HK-2 (cell line): Measurements from ENCODE around the gene TM4SF20.
"Not testable (repeated sequence)": the region's sequence is repeated elsewhere in the genome, so short reads cannot be mapped to it uniquely, and the experiment has no call there.

Experiments used
- DNase-seq: peaks from one replicate; pipeline ENCODE4 v3.0.0-alpha.2; 2018; ENCODE audit not compliant: unreplicated experiment

TM4SF20 gene

DNA sequence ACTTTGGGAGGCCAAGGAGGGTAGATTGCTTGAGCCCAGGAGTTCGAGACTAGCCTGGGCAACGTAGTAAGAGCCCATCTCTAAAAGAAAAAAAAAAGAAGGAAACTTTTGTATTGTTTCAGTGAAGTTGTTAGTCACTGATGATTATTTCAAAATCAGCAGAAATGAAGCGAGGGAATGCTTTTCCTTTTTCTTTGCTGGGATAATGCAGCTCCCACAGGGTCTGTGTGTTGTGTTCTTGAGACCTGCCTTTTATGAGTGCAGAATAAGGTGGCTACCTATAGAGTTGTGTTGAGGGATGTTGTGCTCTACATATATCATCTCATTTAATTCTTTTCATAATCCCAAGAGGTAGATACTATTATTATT, 11.7 kb downstream of the TM4SF20 start:
- DNase-seq = no peak

DNA sequence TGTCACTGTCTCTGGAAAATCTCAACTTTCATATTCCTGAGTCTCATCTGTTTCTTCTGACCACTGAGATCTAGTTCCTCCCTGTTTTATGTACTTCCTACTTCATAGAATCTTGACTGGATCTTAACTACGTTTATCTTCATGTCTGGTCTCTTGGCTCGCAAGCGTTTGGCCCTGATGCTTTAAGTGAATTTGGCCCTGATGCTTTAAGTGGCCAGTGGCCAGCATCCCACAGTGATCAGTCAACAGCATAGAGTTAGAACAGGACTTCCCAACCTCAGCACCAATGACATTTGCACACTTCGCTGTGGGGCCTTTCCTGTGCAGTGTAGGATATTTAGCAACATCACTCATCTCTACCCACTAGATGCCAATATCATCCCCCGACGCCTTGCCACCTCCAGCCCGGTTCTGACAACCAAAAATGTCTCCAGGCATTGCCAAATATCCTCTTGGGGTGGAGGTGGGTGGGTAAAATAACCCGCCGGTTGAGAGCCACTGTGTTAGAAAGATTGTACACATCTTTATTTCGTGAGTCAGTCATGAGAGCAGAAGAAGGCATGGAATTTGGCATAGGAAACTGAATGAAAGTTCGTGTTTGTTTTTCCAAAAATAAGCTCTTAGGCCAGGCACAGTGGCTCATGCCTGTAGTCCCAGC, 12.2 kb downstream of the TM4SF20 start:
- DNase-seq = no peak

DNA sequence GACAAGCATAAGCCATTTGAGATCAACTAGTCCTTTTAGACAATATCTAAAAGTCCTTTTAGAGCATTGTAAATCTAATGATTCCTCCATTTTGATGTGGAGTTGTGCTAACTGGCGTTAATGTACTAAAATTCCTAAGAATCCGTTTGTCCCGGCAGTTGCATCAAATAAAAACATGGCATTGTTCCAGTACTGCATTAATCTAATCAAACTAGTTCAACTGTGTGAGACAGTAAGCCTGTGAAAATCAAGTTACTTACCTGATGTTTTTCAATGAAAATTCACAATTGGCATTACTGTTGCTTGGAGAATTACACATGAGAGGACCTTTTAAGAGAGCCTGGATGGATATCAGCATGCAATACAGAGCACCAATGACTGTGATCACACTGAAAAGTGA, 13.3 kb downstream of the TM4SF20 start:
- DNase-seq = no peak

DNA sequence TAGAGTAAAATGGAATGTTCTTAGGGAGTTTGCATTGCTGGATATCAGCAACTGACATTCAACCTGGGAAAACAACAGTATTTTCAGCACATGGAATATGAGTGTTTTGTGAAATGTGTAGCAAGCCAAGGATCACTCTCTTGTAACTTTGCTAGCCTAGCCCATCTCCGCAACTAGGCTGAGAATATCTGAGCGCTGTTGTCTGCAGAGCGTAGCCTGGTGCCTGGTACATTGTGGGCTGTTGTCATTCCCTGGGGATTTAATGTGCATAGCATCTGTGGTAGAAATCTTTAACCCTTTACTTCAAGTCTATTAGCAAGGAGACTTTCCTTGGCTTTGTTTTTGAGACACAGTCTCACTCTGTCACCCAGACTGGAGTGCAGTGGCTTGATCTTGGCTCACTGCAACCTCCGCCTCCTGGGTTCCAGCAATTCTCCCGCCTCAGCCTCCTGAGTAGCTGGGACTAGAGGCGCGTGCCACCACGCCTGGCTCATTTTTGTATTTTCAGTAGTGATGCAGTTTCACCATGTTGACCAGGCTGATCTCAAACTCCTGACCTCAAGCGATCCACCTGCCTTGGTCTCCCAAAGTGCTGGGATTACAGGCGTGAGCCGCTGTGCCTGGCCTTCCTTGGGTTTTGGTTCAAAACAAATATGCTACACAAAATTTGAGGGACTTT, 14.4 kb downstream of the TM4SF20 start:
- not testable (repeated sequence) for DNase-seq

DNA sequence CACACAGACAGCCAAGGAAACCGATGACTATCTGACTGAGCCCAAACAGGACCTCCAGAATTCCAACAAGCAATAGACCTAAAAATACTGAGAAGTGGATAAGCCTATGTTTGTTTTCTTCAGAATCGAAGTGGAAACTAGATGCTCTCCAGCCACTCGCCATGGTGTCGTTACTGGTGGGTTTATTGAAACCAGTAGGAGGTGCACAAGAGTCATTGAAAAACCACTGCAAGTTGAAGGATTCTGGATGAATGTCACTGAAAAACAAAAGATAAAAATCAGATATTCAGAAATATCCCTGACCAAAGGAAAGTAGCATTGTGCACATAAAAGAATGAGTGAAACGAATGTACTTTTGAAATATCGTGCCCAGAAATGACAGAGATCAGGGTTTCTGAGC, 15.3 kb downstream of the TM4SF20 start:
- no peak for DNase-seq

DNA sequence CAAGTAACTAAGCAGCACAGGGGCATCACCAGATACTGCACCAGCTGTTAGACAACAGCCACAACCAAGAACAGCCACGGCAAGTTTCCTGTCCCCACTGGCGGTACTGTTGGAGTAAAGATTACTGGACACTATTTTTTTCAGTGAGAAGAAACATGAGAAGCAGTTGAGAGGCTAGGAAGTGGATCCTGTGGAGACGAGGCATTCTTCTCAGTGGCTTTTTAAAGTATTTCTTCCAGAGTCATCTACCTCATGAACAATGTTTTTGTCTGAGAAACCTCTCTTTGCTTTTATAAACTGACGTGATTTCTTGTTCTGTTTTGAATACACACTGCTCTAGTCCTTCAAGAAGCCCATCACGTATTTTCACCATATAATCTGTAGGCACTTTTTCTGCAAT, 18.8 kb downstream of the TM4SF20 start:
- no peak for DNase-seq

DNA sequence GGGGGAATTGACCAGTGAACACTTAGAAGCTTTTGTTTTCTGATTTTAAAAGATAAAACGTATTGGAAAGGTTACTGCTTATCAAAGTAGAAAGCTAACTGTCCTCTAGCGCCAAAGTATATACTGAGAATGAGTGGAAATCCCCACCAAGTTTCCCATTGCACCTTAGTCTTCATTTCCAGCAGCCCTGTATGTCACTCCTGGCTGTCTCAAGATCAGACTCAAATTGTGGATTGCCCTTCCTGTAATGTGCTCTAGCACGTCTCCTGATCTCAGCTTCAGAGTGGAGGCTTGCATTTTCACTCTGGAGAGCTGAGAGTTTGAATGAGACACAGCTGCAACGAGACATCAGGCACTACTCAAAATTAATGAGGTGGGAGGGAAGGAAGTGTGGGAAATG, 27.5 kb downstream of the TM4SF20 start:
- DNase-seq = no peak

DNA sequence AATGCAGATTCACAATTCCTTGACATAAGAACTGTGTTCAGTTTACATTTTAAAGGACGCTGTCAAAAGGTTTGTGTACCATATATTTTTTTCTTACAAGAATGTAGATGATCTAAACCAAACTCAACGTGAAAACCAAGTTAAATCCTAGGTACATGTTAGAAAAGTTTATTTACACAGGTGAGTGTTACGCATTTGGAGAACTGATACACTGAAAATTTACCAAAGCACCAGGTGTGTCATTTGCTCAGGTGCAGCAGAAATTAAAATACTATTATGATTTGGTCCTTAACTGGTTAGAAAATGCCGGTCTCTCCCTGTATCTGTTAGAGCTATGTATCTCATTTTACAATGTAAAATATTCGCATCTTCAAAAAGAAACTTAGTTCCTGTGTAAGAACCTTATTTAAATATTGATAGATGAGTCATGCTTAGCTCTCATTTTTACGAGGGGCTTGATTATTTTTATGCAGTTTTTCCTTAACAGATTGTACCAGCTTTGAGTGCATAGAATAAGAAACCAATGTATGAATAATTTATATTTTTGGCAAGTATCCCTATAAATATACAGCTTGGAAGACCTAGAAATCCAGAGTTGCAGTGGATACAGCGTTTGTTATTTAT, 29.0 kb downstream of the TM4SF20 start:
- DNase-seq = no peak

DNA sequence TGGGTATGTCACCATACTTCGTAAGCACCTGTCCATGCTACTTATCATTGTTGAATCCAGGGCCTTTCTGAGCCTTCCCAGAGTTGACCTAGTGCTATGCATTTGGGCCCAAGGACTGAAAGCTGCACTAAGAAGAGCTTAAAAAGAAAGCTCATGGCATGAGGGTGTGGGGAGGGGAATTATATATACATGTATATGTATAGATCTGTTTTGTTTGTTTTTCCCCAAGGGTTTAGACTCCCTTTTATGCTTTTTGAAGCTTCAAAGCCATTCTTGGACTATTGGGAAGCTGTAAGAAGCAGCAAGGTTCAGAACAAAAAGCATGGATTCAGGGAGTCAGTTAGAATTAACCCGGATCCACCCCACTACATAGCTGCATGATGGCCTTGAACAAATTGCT, 30.8 kb downstream of the TM4SF20 start:
- DNase-seq = no peak

DNA sequence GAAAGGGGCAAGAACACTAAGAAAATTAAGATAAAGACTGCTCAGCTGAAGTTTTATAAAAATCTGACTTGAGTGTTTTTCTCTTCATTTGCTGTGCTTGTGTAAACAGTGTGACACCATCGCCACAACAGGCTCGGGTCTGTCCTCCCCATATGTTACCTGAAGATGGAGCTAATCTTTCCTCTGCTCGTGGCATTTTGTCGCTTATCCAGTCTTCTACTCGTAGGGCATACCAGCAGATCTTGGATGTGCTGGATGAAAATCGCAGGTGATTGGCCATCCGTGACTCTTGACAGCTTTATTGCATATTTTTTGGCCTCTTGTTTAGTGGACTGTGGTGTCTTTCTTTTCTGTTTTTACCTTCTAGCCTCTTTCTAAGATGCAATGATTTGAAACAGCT, 32.0 kb downstream of the TM4SF20 start:
- no peak for DNase-seq

DNA sequence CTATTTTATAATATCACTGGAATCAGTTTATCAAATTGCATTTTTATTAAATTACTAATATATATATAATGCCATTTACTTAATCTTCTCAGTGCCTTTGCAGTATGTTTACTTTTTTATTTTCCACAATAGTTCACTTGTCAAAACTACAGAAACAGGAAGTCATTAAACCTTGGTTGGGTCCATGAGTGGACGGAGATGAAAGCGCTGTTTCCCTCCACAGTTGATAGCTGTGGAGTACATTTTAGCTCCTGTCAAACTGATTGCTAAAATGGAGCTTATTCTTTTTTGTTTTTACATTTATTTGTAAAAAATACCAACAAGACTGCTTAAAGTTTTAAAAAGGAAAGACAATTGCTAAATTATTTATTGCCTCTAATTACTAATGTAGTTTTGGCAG, 34.9 kb downstream of the TM4SF20 start:
- DNase-seq = no peak

DNA sequence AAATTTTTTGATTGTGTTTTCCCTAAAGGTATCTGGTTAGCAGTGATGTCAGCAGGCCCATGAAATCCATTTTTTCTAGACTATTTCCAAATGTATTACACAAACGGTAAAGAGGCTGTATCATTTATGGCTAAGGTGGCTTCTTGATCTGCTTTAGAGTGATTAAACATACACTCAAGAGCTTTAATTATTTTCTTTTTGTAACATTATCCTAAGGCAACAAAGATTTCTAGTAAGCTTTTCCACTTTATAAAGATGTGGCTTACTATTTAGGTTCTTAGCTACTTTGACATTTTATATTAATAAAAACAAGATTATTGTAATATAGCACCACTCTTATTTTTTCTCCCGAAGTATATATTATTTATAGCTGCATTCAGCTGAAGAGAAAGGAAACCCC, 37.6 kb downstream of the TM4SF20 start:
- no peak for DNase-seq

DNA sequence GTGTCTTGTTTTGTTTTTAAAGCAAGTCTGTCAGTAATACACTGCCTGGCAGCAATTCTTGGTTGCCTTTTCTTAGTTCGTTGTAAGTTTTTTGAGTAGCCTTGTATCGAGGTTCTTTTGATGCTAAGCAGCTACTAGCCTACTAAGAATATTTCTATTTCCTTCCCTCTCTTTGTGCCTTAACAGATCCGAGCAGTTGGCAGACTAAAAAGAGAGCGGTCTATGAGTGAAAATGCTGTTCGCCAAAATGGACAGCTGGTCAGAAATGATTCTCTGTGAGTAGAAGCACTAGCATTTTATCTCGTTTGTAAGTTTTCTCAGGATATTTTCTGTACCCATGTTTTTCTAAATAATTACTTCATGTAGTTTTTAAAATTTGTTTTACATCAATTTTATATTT, 39.0 kb downstream of the TM4SF20 start:
- DNase-seq = no peak

DNA sequence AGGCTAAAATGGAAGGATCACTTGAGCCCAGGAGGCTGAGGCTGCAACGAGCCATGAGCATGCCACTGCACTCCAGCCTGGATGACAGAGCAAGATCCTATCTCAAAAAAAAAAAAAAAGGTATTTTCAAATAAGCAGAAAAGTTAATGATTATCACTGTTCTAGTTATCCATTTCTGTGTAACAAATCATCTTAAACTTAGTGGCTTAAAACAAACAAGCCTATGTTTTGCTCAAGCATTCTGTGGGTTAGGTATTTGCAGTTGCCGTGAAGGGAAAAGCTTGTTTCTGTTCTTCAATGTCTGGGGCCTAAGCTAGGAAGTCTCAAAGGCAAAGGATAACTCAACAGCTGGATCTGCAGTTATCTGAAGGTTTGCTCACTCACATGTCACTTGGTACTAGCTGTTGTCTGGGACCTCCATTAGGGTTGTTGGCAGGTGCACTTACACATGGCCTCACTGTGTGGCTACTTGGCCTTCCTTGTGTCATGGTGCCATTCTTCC, 40.0 kb downstream of the TM4SF20 start:
- no peak for DNase-seq

DNA sequence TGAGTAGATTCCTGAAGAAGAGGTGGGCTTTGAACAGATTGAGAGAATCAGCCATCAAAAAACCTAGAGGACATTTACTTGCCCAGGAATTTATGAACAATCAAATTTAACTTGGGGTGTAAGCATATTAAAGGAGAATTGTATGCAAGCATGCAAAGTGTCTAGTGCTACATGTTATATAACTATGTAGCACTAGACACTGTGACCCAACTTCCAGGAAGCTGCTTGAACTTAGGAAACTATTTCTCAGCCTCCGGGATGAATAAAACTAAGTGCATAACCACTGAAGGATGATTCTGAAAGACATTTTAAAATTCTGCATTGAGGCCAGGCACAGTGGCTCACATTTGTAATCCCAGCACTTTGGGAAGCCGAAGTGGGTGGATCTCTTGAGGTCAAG, 41.7 kb downstream of the TM4SF20 start:
- no peak for DNase-seq

DNA sequence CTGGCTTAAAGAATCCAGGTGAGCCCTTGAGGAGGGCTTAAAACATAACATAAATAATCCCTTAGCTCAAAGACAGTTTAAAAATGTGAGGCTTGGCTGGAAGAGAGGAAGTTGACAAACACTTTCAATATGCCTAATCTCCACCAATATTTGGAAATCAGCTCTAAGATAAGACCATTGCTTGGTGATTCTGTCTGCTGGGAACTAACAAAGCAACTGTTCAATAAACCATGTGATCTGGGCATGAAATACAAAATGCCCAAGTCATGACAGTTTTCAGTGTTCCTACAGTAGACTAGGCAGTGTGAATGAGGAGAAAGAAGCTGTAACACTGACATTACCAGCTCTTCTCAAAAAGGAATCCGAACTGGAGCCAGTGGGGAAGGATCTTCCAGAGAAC, 43.4 kb downstream of the TM4SF20 start:
- DNase-seq = no peak

DNA sequence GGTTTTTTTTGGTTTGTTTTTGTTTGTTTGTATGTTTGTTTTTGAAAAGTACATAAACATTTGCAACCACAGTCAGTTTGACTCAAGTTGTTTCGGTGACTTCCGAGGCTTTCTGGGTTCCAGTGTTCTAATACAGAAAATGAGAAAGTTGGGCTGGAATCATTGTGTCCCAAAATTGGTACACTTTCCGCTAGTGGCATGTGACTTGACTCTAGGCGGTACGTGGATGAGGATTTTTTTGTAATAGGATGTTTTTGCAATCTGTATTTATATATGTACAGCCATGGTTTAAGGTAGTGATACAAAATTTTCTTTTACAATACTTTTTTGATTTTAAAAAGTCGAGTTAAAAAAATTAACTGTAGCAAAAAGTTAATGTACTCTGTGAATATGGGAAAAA, 52.3 kb downstream of the TM4SF20 start:
- no peak for DNase-seq

DNA sequence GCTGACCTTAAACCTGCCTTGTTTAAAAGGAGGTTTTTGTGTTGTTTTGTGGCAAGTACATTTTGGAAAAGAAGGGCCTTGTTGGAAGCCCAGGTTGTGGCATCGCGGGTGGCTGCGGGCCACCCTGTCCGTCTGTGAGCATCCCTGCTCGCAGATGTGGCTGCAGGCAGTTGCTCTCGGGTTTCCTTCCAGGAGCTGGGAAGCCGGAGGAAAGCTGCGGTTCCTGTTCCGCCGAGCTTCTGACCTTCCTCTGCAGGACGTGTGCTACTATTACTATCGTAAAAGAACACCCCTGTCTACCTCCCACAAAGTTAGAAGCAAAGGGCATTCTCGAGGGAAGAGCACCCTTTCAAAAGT, 53.3 kb downstream of the TM4SF20 start:
- DNase-seq = peak; percentile 43

DNA sequence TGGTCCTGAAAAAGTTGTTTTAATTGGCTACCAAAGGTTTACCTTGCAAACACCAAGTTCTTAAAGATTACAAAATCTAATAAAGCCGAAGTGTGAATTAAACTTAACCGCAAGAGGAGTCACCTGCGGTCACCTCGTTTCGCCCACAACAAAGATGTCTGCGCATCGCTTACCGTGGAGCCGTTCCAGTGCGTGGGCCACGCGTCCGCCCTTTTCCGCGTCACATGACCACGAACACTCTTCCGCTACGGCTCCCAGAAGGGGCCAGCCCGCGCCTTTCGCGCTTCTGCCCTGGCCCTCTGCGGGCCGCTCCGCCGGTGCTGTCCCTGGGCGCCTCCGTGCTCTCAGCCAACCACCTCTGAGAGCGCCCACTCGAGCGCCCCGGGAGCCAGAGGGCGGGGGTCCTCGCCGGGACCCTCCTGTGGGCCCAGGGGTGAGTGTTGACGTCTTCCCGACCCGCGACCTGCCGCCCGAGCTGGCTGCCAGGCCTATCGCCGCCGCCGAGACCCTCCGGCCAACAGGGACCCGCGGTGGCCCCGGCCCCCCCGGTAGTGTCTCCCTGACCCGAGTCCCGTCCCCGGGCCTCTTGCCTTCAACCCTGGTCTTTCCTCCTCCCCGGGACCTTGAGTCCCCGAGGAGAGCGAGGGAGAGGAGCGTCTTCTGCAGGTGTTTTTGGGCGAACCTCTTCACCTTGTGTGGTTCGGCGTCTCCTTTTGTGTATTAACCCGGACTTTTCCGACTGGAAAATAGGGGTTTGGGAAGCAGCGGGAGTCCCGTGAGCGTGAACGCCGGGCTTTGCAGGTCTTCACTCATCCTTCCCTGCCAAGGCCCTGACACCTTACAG, 53.9 kb downstream of the TM4SF20 start, which contains the start of gene MFF:
MFF (plus strand) TSS at position 257 of the 844 bp plus-strand sequence. CDS start 5,415 bp downstream, outside the sequence.
- peak; percentile 91 for DNase-seq

DNA sequence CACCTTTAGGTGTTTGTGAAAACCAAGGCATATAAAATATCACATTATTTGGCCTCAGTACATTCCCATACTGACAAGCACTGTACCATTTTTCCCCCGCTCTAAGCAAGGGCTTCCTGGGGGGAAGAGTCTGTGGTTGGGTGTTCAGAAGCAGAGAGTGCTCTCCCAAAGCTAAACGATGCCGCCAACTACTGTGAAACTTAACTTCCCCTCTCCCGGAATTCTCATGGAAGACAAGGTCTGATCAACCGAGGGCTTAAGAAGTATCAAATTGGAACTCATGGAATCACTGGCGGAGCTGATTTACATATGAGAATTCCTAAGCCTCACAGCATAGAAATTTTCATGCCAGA, 54.5 kb downstream of the TM4SF20 start:
- DNase-seq = peak; percentile 30

DNA sequence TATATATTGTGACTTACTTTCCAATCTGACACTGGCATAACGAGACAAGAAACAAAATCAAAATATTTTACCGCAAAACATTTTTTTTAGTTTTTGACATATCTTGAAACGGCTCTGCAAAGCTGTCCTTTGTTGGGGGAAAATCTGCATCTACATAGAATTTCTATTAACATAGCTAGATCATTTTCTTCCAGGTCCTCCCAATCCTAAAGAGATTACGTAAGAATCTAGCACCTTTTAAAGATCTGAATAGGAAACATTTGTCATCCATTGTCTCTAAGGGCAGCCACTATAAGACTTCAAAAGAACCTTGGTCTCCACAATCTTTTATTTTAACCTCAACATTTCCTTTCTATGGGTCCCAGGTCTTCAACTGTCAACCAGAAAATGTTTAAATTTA, 55.3 kb downstream of the TM4SF20 start:
- DNase-seq = no peak

DNA sequence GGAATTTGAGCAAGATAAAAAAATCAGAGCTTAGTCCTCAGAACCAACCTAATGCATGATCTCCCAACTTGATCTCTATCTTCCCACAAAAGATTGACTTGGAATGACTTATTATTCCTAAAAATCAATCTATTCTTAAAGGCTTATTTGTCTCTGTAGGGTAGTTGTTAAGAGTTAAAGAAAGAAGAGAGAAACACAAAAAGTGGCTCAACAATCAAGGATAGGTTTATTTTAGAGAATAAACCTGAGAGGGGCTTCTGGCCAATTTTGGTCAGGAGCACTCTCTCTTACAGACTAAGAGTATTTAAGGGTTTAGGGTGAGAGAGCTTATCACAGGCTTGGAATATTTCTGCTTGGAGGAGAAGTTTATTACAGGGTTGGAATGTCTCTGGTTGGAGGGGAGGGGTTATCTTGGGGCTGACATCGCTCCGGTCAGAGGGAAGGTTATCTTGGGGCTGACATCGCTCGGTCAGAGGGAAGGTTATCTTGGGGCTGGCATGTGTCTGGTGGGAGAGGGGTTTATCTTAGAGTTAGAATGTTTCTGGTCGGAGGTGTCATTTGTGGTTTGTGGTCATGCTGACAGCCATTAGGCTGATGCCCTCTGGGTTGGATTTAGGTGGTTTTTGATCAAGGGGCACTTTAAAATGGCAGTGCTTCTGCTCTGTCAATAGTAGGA, 56.4 kb downstream of the TM4SF20 start:
- no peak for DNase-seq
